Liver (tissue), 3 donors: ENCODE results near the gene SPP1.

ENCODE experiments used
- EGR1 ChIP-seq, 2 donors: IDR thresholded peaks; 2 replicates each; pipeline ENCODE4 v1.6.1; 2016 to 2018; ENCODE audit warnings: antibody characterized with exemption in 2 of 2, low read depth in 2 of 2
- FOXA1 ChIP-seq: IDR thresholded peaks from 2 replicates; pipeline ENCODE4 v1.6.1; 2016; ENCODE audit warnings: antibody characterized with exemption
- GABPA ChIP-seq, 2 donors: IDR thresholded peaks in 1 of 2; conservative IDR thresholded peaks in 1 of 2; 2 replicates each; pipeline ENCODE4 v1.6.1; 2016; ENCODE audit warnings: antibody characterized with exemption in 2 of 2, mild to moderate bottlenecking in 1 of 2, moderate library complexity in 1 of 2
- HNF4A ChIP-seq, 2 donors: conservative IDR thresholded peaks; 2 replicates each; pipeline ENCODE4 v1.6.1; 2016; ENCODE audit warnings: antibody characterized with exemption in 2 of 2, mild to moderate bottlenecking in 2 of 2
- RAD21 ChIP-seq, 2 donors: IDR thresholded peaks; 2 replicates each; pipeline ENCODE4 v1.6.1; 2016; ENCODE audit warnings: antibody characterized with exemption in 2 of 2, mild to moderate bottlenecking in 2 of 2
- RXRA ChIP-seq, 2 donors: IDR thresholded peaks; 2 replicates each; pipeline ENCODE4 v1.6.1; 2017 to 2018; ENCODE audit warnings: antibody characterized with exemption in 2 of 2, mild to moderate bottlenecking in 1 of 2
- SP1 ChIP-seq: IDR thresholded peaks from 2 replicates; pipeline ENCODE4 v1.6.1; 2018; ENCODE audit warnings: antibody characterized with exemption, mild to moderate bottlenecking
- TAF1 ChIP-seq: conservative IDR thresholded peaks from 2 replicates; pipeline ENCODE4 v1.6.1; 2016; ENCODE audit warnings: antibody characterized with exemption, mild to moderate bottlenecking
- YY1 ChIP-seq: IDR thresholded peaks from 2 replicates; pipeline ENCODE4 v1.6.1; 2016; ENCODE audit warnings: antibody characterized with exemption, mild to moderate bottlenecking
- ZBTB33 ChIP-seq: IDR thresholded peaks from 2 replicates; pipeline ENCODE4 v1.6.1; 2016; ENCODE audit warnings: antibody characterized with exemption
- TF ChIP-seq, protein P1 (sequence below): IDR thresholded peaks from 2 replicates; pipeline ENCODE4 v1.6.1; 2016; ENCODE audit warnings: antibody characterized with exemption
- TF ChIP-seq, protein P2 (sequence below): fragments of 150-350 bp; IDR thresholded peaks from 2 replicates; pipeline ENCODE4 v1.5.1; 2017; ENCODE audit warnings: improper control_type of control experiment, low read depth, low read length; ENCODE audit not compliant: missing input control
- TF ChIP-seq, protein P3 (sequence below): IDR thresholded peaks from 2 replicates; pipeline ENCODE4 v1.6.1; 2016; ENCODE audit warnings: antibody characterized with exemption, mild to moderate bottlenecking
- TF ChIP-seq, protein P4 (sequence below): IDR thresholded peaks from 2 replicates; pipeline ENCODE4 v1.6.1; 2016; ENCODE audit warnings: antibody characterized with exemption
- donor health status: healthy.
- donor health status: healthy.

- TF ChIP-seq, protein P1, sequence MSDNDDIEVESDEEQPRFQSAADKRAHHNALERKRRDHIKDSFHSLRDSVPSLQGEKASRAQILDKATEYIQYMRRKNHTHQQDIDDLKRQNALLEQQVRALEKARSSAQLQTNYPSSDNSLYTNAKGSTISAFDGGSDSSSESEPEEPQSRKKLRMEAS = no peak
- TF ChIP-seq TAF1 (no peak), SP1 (no peak), RAD21 (IDR thresholded peaks at IDR 0.05) (no peak), YY1 (no peak), GABPA (IDR thresholded peaks at IDR 0.05 in 1 of 2, conservative IDR thresholded peaks at IDR 0.05 in 1 of 2) (no peak), HNF4A (conservative IDR thresholded peaks at IDR 0.05) (no peak), ZBTB33 (no peak), EGR1 (IDR thresholded peaks at IDR 0.05; ENCODE audit: low read depth in 2 of 2) (no peak), FOXA1 (no peak), RXRA (IDR thresholded peaks at IDR 0.05) (no peak)
- TF ChIP-seq, protein P2, sequence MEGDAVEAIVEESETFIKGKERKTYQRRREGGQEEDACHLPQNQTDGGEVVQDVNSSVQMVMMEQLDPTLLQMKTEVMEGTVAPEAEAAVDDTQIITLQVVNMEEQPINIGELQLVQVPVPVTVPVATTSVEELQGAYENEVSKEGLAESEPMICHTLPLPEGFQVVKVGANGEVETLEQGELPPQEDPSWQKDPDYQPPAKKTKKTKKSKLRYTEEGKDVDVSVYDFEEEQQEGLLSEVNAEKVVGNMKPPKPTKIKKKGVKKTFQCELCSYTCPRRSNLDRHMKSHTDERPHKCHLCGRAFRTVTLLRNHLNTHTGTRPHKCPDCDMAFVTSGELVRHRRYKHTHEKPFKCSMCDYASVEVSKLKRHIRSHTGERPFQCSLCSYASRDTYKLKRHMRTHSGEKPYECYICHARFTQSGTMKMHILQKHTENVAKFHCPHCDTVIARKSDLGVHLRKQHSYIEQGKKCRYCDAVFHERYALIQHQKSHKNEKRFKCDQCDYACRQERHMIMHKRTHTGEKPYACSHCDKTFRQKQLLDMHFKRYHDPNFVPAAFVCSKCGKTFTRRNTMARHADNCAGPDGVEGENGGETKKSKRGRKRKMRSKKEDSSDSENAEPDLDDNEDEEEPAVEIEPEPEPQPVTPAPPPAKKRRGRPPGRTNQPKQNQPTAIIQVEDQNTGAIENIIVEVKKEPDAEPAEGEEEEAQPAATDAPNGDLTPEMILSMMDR = no peak
- TF ChIP-seq, protein P3, sequence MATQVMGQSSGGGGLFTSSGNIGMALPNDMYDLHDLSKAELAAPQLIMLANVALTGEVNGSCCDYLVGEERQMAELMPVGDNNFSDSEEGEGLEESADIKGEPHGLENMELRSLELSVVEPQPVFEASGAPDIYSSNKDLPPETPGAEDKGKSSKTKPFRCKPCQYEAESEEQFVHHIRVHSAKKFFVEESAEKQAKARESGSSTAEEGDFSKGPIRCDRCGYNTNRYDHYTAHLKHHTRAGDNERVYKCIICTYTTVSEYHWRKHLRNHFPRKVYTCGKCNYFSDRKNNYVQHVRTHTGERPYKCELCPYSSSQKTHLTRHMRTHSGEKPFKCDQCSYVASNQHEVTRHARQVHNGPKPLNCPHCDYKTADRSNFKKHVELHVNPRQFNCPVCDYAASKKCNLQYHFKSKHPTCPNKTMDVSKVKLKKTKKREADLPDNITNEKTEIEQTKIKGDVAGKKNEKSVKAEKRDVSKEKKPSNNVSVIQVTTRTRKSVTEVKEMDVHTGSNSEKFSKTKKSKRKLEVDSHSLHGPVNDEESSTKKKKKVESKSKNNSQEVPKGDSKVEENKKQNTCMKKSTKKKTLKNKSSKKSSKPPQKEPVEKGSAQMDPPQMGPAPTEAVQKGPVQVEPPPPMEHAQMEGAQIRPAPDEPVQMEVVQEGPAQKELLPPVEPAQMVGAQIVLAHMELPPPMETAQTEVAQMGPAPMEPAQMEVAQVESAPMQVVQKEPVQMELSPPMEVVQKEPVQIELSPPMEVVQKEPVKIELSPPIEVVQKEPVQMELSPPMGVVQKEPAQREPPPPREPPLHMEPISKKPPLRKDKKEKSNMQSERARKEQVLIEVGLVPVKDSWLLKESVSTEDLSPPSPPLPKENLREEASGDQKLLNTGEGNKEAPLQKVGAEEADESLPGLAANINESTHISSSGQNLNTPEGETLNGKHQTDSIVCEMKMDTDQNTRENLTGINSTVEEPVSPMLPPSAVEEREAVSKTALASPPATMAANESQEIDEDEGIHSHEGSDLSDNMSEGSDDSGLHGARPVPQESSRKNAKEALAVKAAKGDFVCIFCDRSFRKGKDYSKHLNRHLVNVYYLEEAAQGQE = no peak
- TF ChIP-seq, protein P4, sequence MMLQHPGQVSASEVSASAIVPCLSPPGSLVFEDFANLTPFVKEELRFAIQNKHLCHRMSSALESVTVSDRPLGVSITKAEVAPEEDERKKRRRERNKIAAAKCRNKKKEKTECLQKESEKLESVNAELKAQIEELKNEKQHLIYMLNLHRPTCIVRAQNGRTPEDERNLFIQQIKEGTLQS = no peak
These were observed 24.5 kb upstream of the SPP1 start for GRCh38 chr4:87950936-87951511.
